Measurements from ENCODE around the gene WFDC5.
"Not testable (repeated sequence)": the region's sequence is repeated elsewhere in the genome, so short reads cannot be mapped to it uniquely, and the experiment has no call there.

The WFDC5 gene

DNA sequence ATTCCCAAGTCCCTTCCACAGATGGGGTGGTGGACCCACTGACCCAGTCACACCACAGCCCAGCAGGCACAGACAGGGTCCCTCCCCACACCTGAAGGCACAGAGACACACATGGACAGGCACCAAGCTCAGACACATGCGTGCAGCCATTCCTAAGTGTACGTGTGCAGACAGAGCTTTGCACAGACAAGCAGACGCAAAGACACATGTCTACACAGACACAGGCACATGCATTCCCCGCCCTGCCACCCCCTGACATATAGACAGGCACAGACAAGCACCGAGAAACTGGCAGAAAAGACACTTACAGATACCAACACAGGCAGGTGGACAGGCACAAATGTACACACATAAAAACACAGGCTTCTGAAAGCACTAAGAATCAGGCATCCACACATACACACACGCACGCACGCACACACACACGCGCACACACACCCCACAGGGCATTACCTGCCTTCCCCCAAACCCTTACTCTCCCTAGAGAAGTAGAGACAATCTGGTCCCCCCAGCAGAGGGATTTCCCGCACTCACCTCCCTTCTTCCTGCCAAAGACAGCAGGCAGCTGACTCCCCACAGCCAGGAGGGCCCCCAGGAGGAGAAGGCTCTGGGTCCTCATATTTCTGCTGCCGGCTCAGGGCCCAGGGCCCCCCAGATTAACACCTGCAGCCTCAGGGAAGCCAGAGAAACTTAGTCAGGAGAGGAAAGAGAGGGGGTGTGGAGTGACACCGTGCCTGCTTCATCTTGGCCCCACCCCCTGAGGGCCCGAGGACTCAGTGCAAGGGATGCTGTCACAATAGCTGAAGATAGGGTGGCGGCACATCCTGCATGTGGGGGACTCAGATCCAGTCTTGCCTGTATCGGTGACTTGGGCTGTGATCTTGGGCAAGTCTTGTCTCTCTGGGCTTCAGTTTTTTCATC, at the start of gene WFDC5:
TSS of gene WFDC5 (minus strand) at position 710 of the 921 bp plus-strand sequence. CDS start at position 619, 91 bp downstream.
- no peak for DNase-seq

DNA sequence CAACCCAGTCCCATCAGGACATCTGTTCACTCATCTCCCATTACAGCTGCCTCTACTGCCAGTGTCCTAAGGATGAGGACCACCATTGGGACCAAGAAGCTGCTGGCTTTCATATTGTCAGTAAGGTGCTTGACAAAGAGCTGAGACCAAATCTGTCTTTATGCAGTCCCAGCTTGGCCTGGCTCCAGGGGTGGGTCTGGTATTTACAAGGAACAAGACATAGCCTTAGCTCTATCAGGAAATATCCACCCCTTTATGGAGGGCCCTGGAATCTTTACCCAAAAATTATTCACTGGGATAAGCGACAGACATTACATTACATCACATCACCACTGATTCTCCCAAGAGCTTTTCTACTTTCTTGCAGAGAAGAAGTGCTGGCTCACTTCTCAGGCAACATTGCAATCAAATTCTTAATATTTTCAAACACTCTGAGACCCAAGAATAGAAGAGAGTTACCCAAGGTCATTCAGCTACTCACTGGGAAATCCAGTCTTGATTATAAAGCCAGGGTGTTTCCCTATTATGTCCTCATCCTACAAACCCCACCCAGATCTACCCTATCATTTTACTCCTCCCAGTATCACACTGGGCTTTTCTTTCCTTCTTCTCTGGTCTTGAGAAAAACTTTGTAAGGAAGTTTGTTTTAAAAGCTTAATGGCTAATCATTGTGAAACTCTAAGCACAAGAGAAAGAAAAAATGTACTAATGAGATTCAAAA, 48.3 kb upstream of the WFDC5 start:
- DNase-seq, result no peak

DNA sequence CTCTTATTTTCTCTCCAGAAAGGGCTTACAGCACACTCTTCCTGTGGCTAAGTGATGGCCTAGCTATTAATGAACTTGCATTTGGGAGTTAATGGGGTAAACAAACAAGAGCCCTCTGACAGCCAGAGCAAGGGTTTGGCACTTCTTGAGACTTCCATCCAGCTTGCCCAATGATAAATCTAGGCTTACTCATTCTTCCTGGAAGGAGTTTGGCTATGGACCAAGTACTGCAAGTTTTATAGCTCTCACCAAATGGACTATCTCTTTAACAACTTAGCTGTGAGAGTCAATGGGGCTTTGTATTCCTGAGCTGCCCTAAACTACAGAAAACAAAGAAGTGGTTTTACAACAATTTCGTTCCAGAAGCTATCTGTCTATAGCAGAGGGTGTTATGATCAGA, 43.0 kb upstream of the WFDC5 start:
- no peak for DNase-seq

GRCh38 chr20:45156713-45157112, 41.7 kb upstream of the WFDC5 start:
- no peak for DNase-seq

GRCh38 chr20:45154794-45155193, 39.8 kb upstream of the WFDC5 start:
- not testable (repeated sequence) for DNase-seq

DNA sequence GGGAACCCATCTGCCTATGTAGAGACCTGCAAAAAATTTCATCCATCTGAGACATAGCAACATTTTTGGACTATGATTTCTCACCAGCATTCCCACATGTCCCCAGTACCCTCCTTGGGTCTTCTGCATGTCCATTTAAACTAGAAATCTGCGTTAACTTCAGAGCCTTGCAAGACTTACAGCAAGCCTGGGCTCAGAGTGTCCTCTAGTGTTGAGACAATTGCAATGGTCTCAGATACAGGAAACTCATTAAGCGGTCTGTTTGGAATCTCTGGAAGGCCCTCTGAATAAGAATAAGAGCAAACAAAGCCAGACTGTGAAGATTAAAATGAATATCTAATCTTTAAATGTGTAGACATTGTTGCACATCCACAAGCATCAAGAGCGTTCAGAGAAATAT, 39.2 kb upstream of the WFDC5 start:
- no peak for DNase-seq

- DNase-seq, result no peak
Observed at GRCh38 chr20:45153752-45154151, 38.8 kb upstream of the WFDC5 start.

GRCh38 chr20:45153147-45153546, 38.2 kb upstream of the WFDC5 start:
- no peak for DNase-seq

- no peak for DNase-seq
Observed at GRCh38 chr20:45152405-45152804, 37.4 kb upstream of the WFDC5 start.

GRCh38 chr20:45149062-45149461, 34.1 kb upstream of the WFDC5 start:
- DNase-seq, result no peak

DNA sequence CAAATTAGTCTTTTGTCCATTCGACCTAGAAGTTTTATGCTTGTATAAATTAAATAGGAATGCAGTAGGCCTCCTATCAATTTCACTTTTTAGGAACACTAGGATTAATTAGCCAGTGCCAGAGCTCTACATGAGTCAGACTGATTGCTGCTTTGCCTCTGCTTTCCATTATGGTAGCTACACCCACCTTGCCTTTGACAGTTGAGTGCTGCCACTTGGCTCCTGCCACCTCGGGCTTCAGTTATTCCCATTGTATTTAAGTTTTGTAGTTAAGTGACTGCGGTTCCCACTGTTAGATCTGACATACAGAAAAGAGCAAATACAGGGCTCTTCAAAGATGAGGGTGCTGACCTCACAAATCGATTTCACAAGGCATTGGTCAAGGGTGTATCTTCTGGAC, 25.9 kb upstream of the WFDC5 start:
- DNase-seq, result no peak

DNA sequence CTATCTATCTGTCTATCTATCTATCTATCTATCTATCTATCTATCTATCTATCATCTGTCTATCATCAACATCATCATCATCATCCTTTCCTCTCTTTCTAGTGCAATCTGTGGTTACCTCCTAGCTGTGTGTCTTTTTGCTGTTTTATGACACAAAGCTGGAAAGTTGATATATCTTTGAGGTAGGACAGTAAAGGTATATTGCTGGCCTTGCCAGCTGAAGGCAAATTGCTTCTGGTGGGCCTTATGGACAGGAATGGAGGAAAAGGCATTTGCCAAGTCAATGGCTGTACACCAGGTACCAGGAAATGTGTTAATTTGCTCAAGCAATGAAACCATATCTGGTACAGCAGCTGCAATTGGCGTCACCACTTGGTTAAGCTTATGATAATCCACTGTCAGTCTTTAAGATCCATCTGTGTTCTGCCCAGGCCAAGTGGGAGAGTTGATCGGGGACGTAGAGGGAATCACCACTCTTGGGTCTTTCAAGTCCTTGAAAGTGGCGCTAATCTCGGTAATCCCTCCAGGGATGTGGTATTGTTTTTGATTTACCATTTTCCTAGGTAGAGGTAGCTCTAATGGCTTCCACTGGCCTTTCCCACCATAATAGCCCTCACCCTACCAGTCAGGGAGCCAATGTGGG, 24.9 kb upstream of the WFDC5 start:
- not testable (repeated sequence) for DNase-seq

DNA sequence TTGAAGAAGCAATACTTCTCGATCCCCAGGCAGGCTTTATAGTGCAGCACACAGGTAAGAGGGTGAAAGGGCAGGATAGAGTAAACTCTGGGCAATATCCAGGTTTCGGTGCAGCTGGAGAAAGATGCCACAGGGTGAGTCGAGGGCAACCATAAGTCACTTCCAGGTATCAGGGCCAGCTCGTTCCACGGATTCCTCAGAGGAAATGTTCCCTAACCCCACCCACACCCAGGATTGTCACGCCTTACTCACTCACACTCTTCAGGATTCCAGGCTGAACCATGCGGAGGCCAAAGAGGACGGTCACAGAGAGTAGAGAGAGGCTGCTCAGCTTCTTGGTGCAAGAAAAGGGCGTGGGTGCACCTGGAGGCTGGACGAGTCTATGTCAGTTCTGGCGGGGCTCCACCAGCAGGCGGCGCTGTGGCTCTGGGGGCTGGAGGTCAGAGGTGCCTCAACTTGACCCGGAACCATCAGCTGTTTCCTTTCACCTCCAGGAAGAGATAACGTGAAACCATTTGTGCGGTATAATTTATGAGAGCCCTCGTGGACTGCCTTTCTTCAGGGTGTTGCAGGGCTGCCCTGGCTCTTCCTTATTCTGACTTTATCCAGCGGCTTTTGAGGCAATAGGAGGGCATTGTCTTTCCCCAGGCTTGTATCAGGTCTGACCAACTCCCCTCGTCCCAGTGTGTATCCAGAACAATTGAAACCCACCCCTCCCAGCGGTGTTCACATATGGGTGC, 23.8 kb upstream of the WFDC5 start:
- DNase-seq, result peak; percentile 50

DNA sequence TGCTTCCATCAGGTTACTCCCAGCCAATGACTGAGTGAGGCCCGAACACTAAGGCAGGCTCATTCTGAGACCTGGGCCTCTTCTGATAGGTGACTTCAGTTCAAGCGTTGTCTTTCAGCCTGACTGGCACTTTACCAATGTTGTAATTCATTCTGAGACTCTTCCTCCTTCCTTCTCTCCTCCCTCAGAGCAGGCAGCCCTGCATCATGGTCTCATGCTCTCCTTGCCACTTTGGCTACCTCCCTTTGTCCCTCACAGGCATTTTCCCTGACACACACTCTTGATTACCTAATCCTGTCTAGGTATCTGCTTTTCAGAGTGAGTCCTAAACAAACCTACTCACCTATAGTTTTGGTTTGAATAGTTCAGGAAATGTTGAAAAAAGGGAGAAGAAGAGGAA, 21.9 kb upstream of the WFDC5 start:
- DNase-seq, result no peak

GRCh38 chr20:45128099-45128498, 13.1 kb upstream of the WFDC5 start:
- no peak for DNase-seq

- no peak for DNase-seq
Observed at GRCh38 chr20:45124365-45124764, 9.4 kb upstream of the WFDC5 start, which contains the start of gene WFDC12. TSS of gene WFDC12 (minus strand) at chr20:45124465. CDS start at chr20:45124447, 18 bp downstream.

DNA sequence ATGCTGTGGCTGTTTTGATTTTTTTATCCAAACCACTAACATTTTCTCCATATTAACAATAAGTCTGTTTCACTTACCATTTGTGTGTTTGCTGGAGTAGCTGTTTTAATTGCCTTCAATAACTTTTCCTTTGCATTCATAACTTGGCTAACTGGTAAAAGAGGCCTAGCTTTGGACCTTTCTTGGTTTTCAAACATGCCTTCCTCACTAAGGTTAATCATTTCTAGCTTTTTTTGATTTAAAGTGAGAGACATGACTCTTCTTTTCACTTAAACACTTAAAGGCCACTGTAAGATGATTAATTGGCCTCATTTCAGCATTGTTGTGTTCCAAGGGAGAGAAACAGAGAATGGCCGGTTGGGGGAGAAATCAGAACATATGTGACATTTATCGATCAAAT, 6.4 kb upstream of the WFDC5 start:
- no peak for DNase-seq

DNA sequence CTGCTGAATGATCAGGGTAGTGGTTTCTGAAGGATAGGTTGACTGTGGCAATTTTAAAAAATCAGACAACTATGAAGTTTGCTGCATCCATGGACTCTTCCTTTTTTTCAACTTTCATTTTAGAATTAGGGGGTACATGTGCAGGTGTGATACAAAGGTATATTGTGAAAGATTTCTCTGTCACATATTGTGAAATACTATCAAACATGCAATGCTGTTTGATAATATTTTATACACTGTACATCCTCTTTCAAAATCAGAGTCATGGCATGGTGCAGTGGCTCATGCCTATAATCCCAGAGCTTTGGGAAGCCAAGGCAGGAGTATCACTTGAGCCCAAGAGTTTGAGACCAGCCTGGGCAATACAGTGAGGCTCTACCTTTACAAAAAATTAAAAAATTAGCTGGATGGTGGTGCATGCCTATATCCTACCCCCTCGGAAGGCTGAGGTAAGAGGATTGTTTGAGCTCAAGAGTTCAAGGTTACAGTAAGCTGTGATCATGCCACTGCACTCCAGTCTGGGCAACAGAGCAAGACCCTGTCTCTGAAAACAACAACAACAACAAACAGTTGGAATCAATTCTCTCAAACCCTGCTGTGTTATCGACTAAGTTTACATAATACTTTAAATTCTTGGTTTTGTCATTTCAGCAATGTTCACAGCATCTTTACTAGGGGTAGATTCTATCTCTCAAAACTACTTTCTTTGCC, 4.7 kb upstream of the WFDC5 start:
- DNase-seq, result no peak

DNA sequence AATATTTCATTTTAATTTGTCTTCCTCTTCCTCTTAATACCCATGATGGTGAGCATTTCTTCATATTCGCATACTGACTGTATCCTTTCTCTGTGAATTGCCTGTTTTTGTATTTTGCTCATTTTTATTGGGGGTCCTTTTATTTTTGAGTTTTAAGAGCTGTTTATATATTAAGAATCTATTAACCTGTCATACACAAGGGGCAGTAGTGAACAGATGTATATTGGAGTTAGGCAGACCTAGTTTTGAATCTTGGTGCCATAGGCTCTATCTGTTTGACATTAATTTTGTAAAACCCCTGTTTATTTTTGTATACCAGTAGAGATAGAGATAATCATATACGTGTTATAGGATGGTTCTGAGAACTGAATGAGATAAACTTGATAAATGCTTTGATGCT, 3.1 kb upstream of the WFDC5 start:
- no peak for DNase-seq

GRCh38 chr20:45117581-45117980, 2.6 kb upstream of the WFDC5 start:
- no peak for DNase-seq

- no peak for DNase-seq
Observed at GRCh38 chr20:45115829-45116228, 855 bp upstream of the WFDC5 start.

DNA sequence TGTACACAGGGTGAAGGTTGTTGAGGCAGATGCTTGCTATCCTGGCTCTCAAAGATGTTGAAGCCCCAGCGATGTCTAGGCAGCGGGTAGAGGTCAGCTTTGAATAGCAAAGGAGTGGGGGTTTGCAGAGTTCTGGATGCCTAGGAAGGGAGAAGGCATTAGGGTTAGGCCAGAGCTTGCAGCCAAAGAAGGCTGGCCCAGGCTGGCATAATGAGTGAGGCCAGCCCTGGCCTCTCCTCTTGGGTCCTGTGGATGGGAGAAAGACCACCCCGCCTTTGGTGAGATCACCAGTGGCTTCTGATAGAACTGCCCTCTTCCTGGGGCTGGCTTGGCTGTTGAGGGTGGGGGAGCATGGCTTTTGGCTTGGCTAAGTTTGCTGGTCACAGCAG, 406 bp upstream of the WFDC5 start:
- DNase-seq, result no peak
